CD14-positive monocyte (primary cell): ENCODE data around the gene ZNF837. TPM values are rescaled to one million over a fixed set of nuclear protein-coding genes. Genes with fewer than 3 reads are reported as not detected.

Source experiments
- DNase-seq, 3 donors: peaks; one replicate each; pipeline ENCODE4 v3.0.0-alpha.2; 2011 to 2022
- H2AFZ ChIP-seq: 2 replicates; pipeline ENCODE4 v1.6.0; 2012; ENCODE audit warnings: mild to moderate bottlenecking, low read depth, low read length, inconsistent platforms; ENCODE audit not compliant: insufficient read depth, poor library complexity, severe bottlenecking
- H3K27ac ChIP-seq, 2 donors: 1 replicate in 1 of 2; 2 replicates in 1 of 2; pipeline ENCODE4 v1.5.1; 2012 to 2013; ENCODE audit warnings: low read length in 2 of 2, control low read depth in 1 of 2, inconsistent platforms in 1 of 2, low read depth in 1 of 2, mild to moderate bottlenecking in 1 of 2
- H3K27me3 ChIP-seq, 2 donors: one replicate each; pipeline versions ENCODE4 v1.6.0 to v1.6.1; 2011 to 2013; ENCODE audit warnings: low read length in 2 of 2; ENCODE audit not compliant: control insufficient read depth in 2 of 2, insufficient read depth in 2 of 2
- H3K36me3 ChIP-seq, 2 donors: replicated peaks in 1 of 2; 1 replicate in 1 of 2; 2 replicates in 1 of 2; pipeline versions ENCODE4 v1.5.1 to v1.6.1; 2012 to 2013; ENCODE audit warnings: low read length in 2 of 2, control low read depth in 1 of 2, inconsistent platforms in 1 of 2, mild to moderate bottlenecking in 1 of 2; ENCODE audit not compliant: insufficient read depth in 2 of 2, control insufficient read depth in 1 of 2
- H3K4me1 ChIP-seq, 2 donors: 1 replicate in 1 of 2; 2 replicates in 1 of 2; pipeline versions ENCODE4 v1.5.1 to v1.6.1; 2012 to 2013; ENCODE audit warnings: low read length in 2 of 2, control low read depth in 1 of 2, inconsistent platforms in 1 of 2, mild to moderate bottlenecking in 1 of 2, moderate library complexity in 1 of 2; ENCODE audit not compliant: insufficient read depth in 2 of 2, control insufficient read depth in 1 of 2
- H3K4me2 ChIP-seq: replicated peaks from 2 replicates; pipeline ENCODE3; 2012; ENCODE audit warnings: low read length, moderate library complexity, mild to moderate bottlenecking; ENCODE audit not compliant: poor library complexity, severe bottlenecking; ENCODE audit errors: extremely low read depth
- H3K4me3 ChIP-seq, 3 experiments: fragments of 200-600 bp in 1 of 3; sonication (generic) in 1 of 3; replicated peaks in 1 of 3; 1 replicate in 2 of 3; 2 replicates in 1 of 3; pipeline ENCODE4 v1.5.1; 2011 to 2013; ENCODE audit warnings: low read length in 3 of 3, mild to moderate bottlenecking in 3 of 3, control low read depth in 2 of 3, low read depth in 2 of 3, inconsistent platforms in 1 of 3, moderate library complexity in 1 of 3
- H3K79me2 ChIP-seq: 2 replicates; pipeline ENCODE4 v1.6.0; 2012; ENCODE audit warnings: mild to moderate bottlenecking, control low read depth, inconsistent platforms, low read length, moderate library complexity; ENCODE audit not compliant: insufficient read depth
- H3K9ac ChIP-seq: 2 replicates; pipeline ENCODE4 v1.6.0; 2017; ENCODE audit warnings: low read length, mild to moderate bottlenecking; ENCODE audit not compliant: insufficient read depth, poor library complexity, severe bottlenecking
- H3K9me3 ChIP-seq, 2 donors: replicated peaks in 1 of 2; 1 replicate in 1 of 2; 2 replicates in 1 of 2; pipeline versions ENCODE4 v1.5.1 to v1.6.1; 2012 to 2013; ENCODE audit warnings: low read length in 2 of 2, control low read depth in 1 of 2; ENCODE audit not compliant: control insufficient read depth in 1 of 2, insufficient read depth in 1 of 2
- H4K20me1 ChIP-seq: 2 replicates; pipeline ENCODE4 v1.6.0; 2012; ENCODE audit warnings: mild to moderate bottlenecking, low read length, control low read depth, moderate library complexity; ENCODE audit not compliant: insufficient read depth
- H3K27ac Mint-ChIP-seq, 7 donors: one replicate each; pipeline ENCODE4 v1.8.0; 2020; ENCODE audit warnings: mild to moderate bottlenecking in 7 of 7, mixed read lengths in 7 of 7, moderate library complexity in 6 of 7, inconsistent platforms in 2 of 7
- H3K27me3 Mint-ChIP-seq, 3 donors: one replicate each; pipeline ENCODE4 v1.8.0; 2021 to 2022; ENCODE audit warnings: low read depth in 3 of 3, mild to moderate bottlenecking in 3 of 3, mixed read lengths in 3 of 3, moderate library complexity in 3 of 3, inconsistent platforms in 1 of 3
- H3K36me3 Mint-ChIP-seq, 2 donors: one replicate each; pipeline ENCODE4 v1.8.0; 2020; ENCODE audit warnings: mixed read lengths in 2 of 2, inconsistent platforms in 1 of 2, mild to moderate bottlenecking in 1 of 2
- H3K4me1 Mint-ChIP-seq: one replicate; pipeline ENCODE4 v1.8.0; 2020; ENCODE audit warnings: mild to moderate bottlenecking, mixed read lengths
- H3K4me3 Mint-ChIP-seq, 2 donors: one replicate each; pipeline ENCODE4 v1.8.0; 2020; ENCODE audit warnings: mild to moderate bottlenecking in 2 of 2, mixed read lengths in 2 of 2, moderate library complexity in 1 of 2
- H3K9me3 Mint-ChIP-seq, 7 donors: one replicate each; pipeline ENCODE4 v1.8.0; 2020 to 2022; ENCODE audit warnings: mixed read lengths in 7 of 7, mild to moderate bottlenecking in 6 of 7, moderate library complexity in 6 of 7, inconsistent platforms in 2 of 7
- CTCF ChIP-seq: fragments of 200-600 bp; IDR thresholded peaks from one replicate; pipeline ENCODE4 v1.8.0; 2022; ENCODE audit warnings: antibody characterized with exemption, mild to moderate bottlenecking
- WGBS: methylation state at CpG from one replicate; pipeline ENCODE4 v1.1.5; 2013; ENCODE audit warnings: missing lambda C conversion rate; ENCODE audit not compliant: insufficient coverage; 5-methylcytosine and 5-hydroxymethylcytosine counted together
- intact Hi-C, 2 donors: fragments of 100-400 bp; cut with micrococcal nuclease; formaldehyde crosslinking; loops; one replicate each; pipeline versions ENCODE4 v1.15.0 to v1.15.1; 2023
- polyA plus RNA-seq, 3 donors: library from polyadenylated mRNA; depleted of rRNA in 1 of 3; unstranded in 2 of 3; stranded (reverse) in 1 of 3; fragments of 300-500 nt in 2 of 3; fragments of >200 nt in 1 of 3; fragmentation: Illumina TruSeq in 2 of 3; gene quantifications; 1 replicate in 2 of 3; 2 replicates in 1 of 3; pipeline ENCODE4 v1.2.3, GENCODE V29; 2012 to 2021

The ZNF837 gene
- polyA plus RNA-seq, 3 donors, result 0.13 to 0.72 (median 0.33) TPM

GRCh38 chr19:58354478-58355030 lies 26.3 kb downstream of the ZNF837 start:
- Histone ChIP-seq H2AFZ (no peak overlapping the region), H3K79me2 (no peaks in the 10 kb centered on the region), H3K4me3 (no peak overlapping the region), H3K27ac (no peak overlapping the region), H3K36me3 (peaks cover 0 to 5% of the 10 kb centered on the region in 2 donors), H3K9me3 (peaks cover 0 to 8% of the 10 kb centered on the region in 2 donors), H3K4me2 (no peak overlapping the region), H3K27me3 (peaks cover 6 to 33% of the 10 kb centered on the region in 2 donors), H3K4me1 (peaks cover 14 to 22% of the 10 kb centered on the region in 2 donors), H4K20me1 (no peaks in the 10 kb centered on the region), H3K9ac (no peak overlapping the region)
- peaks cover 6 to 16% of the 10 kb centered on the region in 2 donors for H3K36me3 Mint-ChIP-seq
- peaks cover 30 to 53% (median 32%) of the 10 kb centered on the region in 3 donors for H3K27me3 Mint-ChIP-seq
- TF ChIP-seq CTCF, result no peak
- intact Hi-C loops, result no loop called here
- H3K4me3 Mint-ChIP-seq, result no peak overlapping the region
- no peak for DNase-seq
- H3K4me1 Mint-ChIP-seq, result peaks cover 19% of the 10 kb centered on the region
- H3K9me3 Mint-ChIP-seq, result peaks cover 0 to 17% (median 5%) of the 10 kb centered on the region in 7 donors
- no peak overlapping the region for H3K27ac Mint-ChIP-seq
- 89% methylated on average over 6 of the region's 6 CpGs for WGBS

GRCh38 chr19:58353717-58354477 lies 26.9 kb downstream of the ZNF837 start:
- peaks cover 0 to 17% (median 6%) of the 10 kb centered on the region in 7 donors for H3K9me3 Mint-ChIP-seq
- WGBS, result 98% methylated on average over 13 of the region's 15 CpGs
- Histone ChIP-seq H3K36me3 (peaks cover 0 to 5% of the 10 kb centered on the region in 2 donors), H3K79me2 (no peaks in the 10 kb centered on the region), H2AFZ (no peak overlapping the region), H3K4me3 (no peak overlapping the region), H3K9me3 (peaks cover 0 to 8% of the 10 kb centered on the region in 2 donors), H3K27me3 (peaks cover 6 to 33% of the 10 kb centered on the region in 2 donors), H3K9ac (no peak overlapping the region), H4K20me1 (no peaks in the 10 kb centered on the region), H3K4me2 (no peak overlapping the region), H3K4me1 (peaks cover 14 to 26% of the 10 kb centered on the region in 2 donors), H3K27ac (no peak overlapping the region)
- H3K27me3 Mint-ChIP-seq, result peaks cover 31 to 59% (median 32%) of the 10 kb centered on the region in 3 donors
- H3K4me3 Mint-ChIP-seq, result no peak overlapping the region
- H3K4me1 Mint-ChIP-seq, result peaks cover 24% of the 10 kb centered on the region
- intact Hi-C loops, result no loop called here
- H3K27ac Mint-ChIP-seq, result no peak overlapping the region
- TF ChIP-seq CTCF, result no peak
- no peak for DNase-seq
- peaks cover 8 to 18% of the 10 kb centered on the region in 2 donors for H3K36me3 Mint-ChIP-seq
